Endodermal cell (in vitro differentiated cells): ENCODE results near the gene PGLYRP1. TPM values are rescaled to one million over a fixed set of nuclear protein-coding genes. Genes with fewer than 3 reads are reported as not detected.

Experiments used
- DNase-seq: peaks from one replicate; pipeline ENCODE4 v3.0.0-alpha.2; 2017
- H3K27ac ChIP-seq: 2 replicates; pipeline ENCODE4 v1.5.1; 2013; ENCODE audit warnings: mild to moderate bottlenecking, low read depth, low read length, moderate library complexity
- H3K27me3 ChIP-seq: 2 replicates; pipeline ENCODE4 v1.6.1; 2013; ENCODE audit warnings: mild to moderate bottlenecking, low read length, moderate library complexity; ENCODE audit not compliant: insufficient read depth, control insufficient read depth, poor library complexity, severe bottlenecking
- H3K36me3 ChIP-seq: 2 replicates; pipeline ENCODE4 v1.7.0; 2013; ENCODE audit warnings: mild to moderate bottlenecking, low read length, moderate library complexity; ENCODE audit not compliant: control insufficient read depth, insufficient read depth
- H3K4me1 ChIP-seq: one replicate; pipeline ENCODE4 v1.7.0; 2013; ENCODE audit warnings: low read length; ENCODE audit not compliant: control insufficient read depth, insufficient read depth
- H3K4me3 ChIP-seq: 2 replicates; pipeline ENCODE4 v1.5.1; 2013; ENCODE audit warnings: mild to moderate bottlenecking, low read length, moderate library complexity
- H3K9ac ChIP-seq: 2 replicates; pipeline ENCODE4 v1.6.1; 2013; ENCODE audit warnings: mild to moderate bottlenecking, low read length, moderate library complexity; ENCODE audit not compliant: poor library complexity, severe bottlenecking; ENCODE audit errors: extremely low read depth
- H3K9me3 ChIP-seq: 2 replicates; pipeline ENCODE4 v1.6.1; 2013; ENCODE audit warnings: mild to moderate bottlenecking, low read length, moderate library complexity; ENCODE audit not compliant: control insufficient read depth
- H3K27ac Mint-ChIP-seq: 2 replicates; pipeline ENCODE4 v1.8.0; 2020; ENCODE audit warnings: mixed read lengths
- H3K27me3 Mint-ChIP-seq: 2 replicates; pipeline ENCODE4 v1.8.0; 2021; ENCODE audit warnings: mild to moderate bottlenecking, mixed read lengths; ENCODE audit not compliant: insufficient read depth
- H3K36me3 Mint-ChIP-seq: 2 replicates; pipeline ENCODE4 v1.8.0; 2020; ENCODE audit warnings: low read depth, mixed read lengths
- H3K4me1 Mint-ChIP-seq: 2 replicates; pipeline ENCODE4 v1.8.0; 2020; ENCODE audit warnings: mixed read lengths
- H3K4me3 Mint-ChIP-seq: 2 replicates; pipeline ENCODE4 v1.8.0; 2020; ENCODE audit warnings: mild to moderate bottlenecking, moderate library complexity, mixed read lengths
- H3K9me3 Mint-ChIP-seq: 2 replicates; pipeline ENCODE4 v1.8.0; 2020; ENCODE audit warnings: mild to moderate bottlenecking, mixed read lengths
- CTCF ChIP-seq: fragments of 200-600 bp; sonication (generic); conservative IDR thresholded peaks from 2 replicates; pipeline ENCODE4 v1.5.0; 2021; ENCODE audit warnings: antibody characterized with exemption, mild to moderate bottlenecking
- WGBS, 2 experiments: methylation state at CpG; one replicate each; pipeline versions ENCODE4 v1.1.5 to v1.1.7; 2013; ENCODE audit warnings: missing lambda C conversion rate in 2 of 2, mixed read lengths in 1 of 2; ENCODE audit not compliant: insufficient coverage in 1 of 2, insufficient read length in 1 of 2; 5-methylcytosine and 5-hydroxymethylcytosine counted together
- total RNA-seq, 2 donors: library from RNA; stranded (reverse); fragmentation: NEBNext Ultra II Directional in 1 of 2; extraction: Animal tissue kit (Norgen Biotek cat#: 25700) in 1 of 2; gene quantifications; 2 replicates in 1 of 2; 3 replicates in 1 of 2; pipeline ENCODE4 v1.2.1, GENCODE V29; 2021

Gene PGLYRP1
- total RNA-seq, 2 donors from 2014 or later: not detected

- DNase-seq: no peak
- Mint-ChIP-seq H3K4me1 (peaks cover 2% of the 10 kb centered on the region), H3K36me3 (no peaks in the 10 kb centered on the region), H3K27me3 (peaks cover 69% of the 10 kb centered on the region), H3K4me3 (no peak overlapping the region), H3K9me3 (no peaks in the 10 kb centered on the region), H3K27ac (no peak overlapping the region)
- H3K36me3 ChIP-seq: no peaks in the 10 kb centered on the region
- H3K9me3 ChIP-seq: no peaks in the 10 kb centered on the region
- peak overlapping the region; percentile 17 for H3K27ac ChIP-seq
- WGBS, 2 experiments: 63 to 82% methylated on average over 10 to 14 of the region's 14 CpGs
- H3K4me3 ChIP-seq: no peak overlapping the region
- TF ChIP-seq CTCF: no peak
- H3K27me3 ChIP-seq: peaks cover 54% of the 10 kb centered on the region
- no peaks in the 10 kb centered on the region for H3K4me1 ChIP-seq
- no peak overlapping the region for H3K9ac ChIP-seq
Observed at GRCh38 chr19:45976178-45976577, 46.7 kb downstream of the PGLYRP1 start.

- Mint-ChIP-seq H3K4me3 (no peak overlapping the region), H3K27ac (no peak overlapping the region), H3K9me3 (no peaks in the 10 kb centered on the region), H3K27me3 (peaks cover 75% of the 10 kb centered on the region), H3K36me3 (no peaks in the 10 kb centered on the region), H3K4me1 (no peaks in the 10 kb centered on the region)
- Histone ChIP-seq H3K4me1 (no peaks in the 10 kb centered on the region), H3K36me3 (no peaks in the 10 kb centered on the region), H3K27ac (peak overlapping the region; percentile 21), H3K27me3 (peaks cover 61% of the 10 kb centered on the region), H3K9ac (no peak overlapping the region), H3K4me3 (no peak overlapping the region), H3K9me3 (no peaks in the 10 kb centered on the region)
- 86 to 94% methylated on average over 2 to 11 of the region's 11 CpGs for WGBS, 2 experiments
- no peak for TF ChIP-seq CTCF
- DNase-seq: no peak
Observed at GRCh38 chr19:45975306-45976070, 47.4 kb downstream of the PGLYRP1 start.

- WGBS, 2 experiments: 7 to 18% methylated on average over 18 to 52 of the region's 58 CpGs
- H3K9me3 ChIP-seq: no peaks in the 10 kb centered on the region
- Mint-ChIP-seq H3K36me3 (no peaks in the 10 kb centered on the region), H3K4me3 (peak within 1 kb of the TSS; percentile 32), H3K27ac (no peak within 1 kb of the TSS), H3K27me3 (peaks cover 88% of the 10 kb centered on the region), H3K4me1 (no peaks in the 10 kb centered on the region), H3K9me3 (no peaks in the 10 kb centered on the region)
- no peaks in the 10 kb centered on the region for H3K4me1 ChIP-seq
- no peaks in the 10 kb centered on the region for H3K36me3 ChIP-seq
- H3K27ac ChIP-seq: no peak within 1 kb of the TSS
- H3K4me3 ChIP-seq: no peak within 1 kb of the TSS
- no peak for TF ChIP-seq CTCF
- peak; percentile 98 for DNase-seq
- H3K27me3 ChIP-seq: peaks cover 76% of the 10 kb centered on the region
- no peak within 1 kb of the TSS for H3K9ac ChIP-seq
Observed at GRCh38 chr19:45973553-45974338, 49.1 kb downstream of the PGLYRP1 start, which contains the start of gene NOVA2. TSS of gene NOVA2 (minus strand) at chr19:45973865. CDS start at chr19:45973351, 514 bp downstream.
